ENCODE data around the gene PCED1B.

- TF ChIP-seq EZH2 (IDR thresholded peaks at IDR 0.05; ENCODE audit: low read length) (no peak), CTCF (optimal IDR thresholded peaks at IDR 0.05 in 1 of 3, IDR thresholded peaks at IDR 0.05 in 1 of 3, conservative IDR thresholded peaks at IDR 0.05 in 1 of 3; ENCODE audit: extremely low read depth in 1 of 3, insufficient read depth in 2 of 3, low read length in 3 of 3) (no peak)
Measured at GRCh38 chr12:47073951-47074350, 5.5 kb upstream of the PCED1B start.

All from keratinocyte (primary cell).